Measurements from ENCODE around the gene ZNF599.
"Not testable (repeated sequence)": the region's sequence is repeated elsewhere in the genome, so short reads cannot be mapped to it uniquely, and the experiment has no call there.

Gene ZNF599

GRCh38 chr19:34804115-34804514, 31.1 kb upstream of the ZNF599 start:
- no peak for DNase-seq
- no peak for TF ChIP-seq CTCF (IDR thresholded peaks at IDR 0.05; ENCODE audit: low read depth, low read length)
- peaks cover 8% of the 10 kb centered on the region for H3K9me3 ChIP-seq (ENCODE audit: severe bottlenecking)
- H3K27ac ChIP-seq: no peak overlapping the region
- no peaks in the 10 kb centered on the region for H3K27me3 ChIP-seq (ENCODE audit: insufficient read depth, low read depth, severe bottlenecking)
- H3K36me3 ChIP-seq: no peaks in the 10 kb centered on the region
- no peak overlapping the region for H3K4me3 ChIP-seq (ENCODE audit: low read depth, low read length)

GRCh38 chr19:34796953-34797352, 23.9 kb upstream of the ZNF599 start:
- DNase-seq; H3K27ac ChIP-seq; H3K9me3 ChIP-seq (ENCODE audit: severe bottlenecking): not testable (repeated sequence)

GRCh38 chr19:34794066-34794960, 21.3 kb upstream of the ZNF599 start:
- TF ChIP-seq CTCF (IDR thresholded peaks at IDR 0.05; ENCODE audit: low read depth, low read length): no peak
- no peak overlapping the region for H3K27ac ChIP-seq
- no peaks in the 10 kb centered on the region for H3K36me3 ChIP-seq
- no peaks in the 10 kb centered on the region for H3K27me3 ChIP-seq (ENCODE audit: insufficient read depth, low read depth, severe bottlenecking)
- H3K9me3 ChIP-seq (ENCODE audit: severe bottlenecking): no peaks in the 10 kb centered on the region
- no peak for DNase-seq
- H3K4me3 ChIP-seq (ENCODE audit: low read depth, low read length): no peak overlapping the region

More at GRCh38 chr19:34796953-34797352, 23.9 kb upstream of the ZNF599 start:
- not testable (repeated sequence) for H3K27me3 ChIP-seq (ENCODE audit: insufficient read depth, low read depth, severe bottlenecking); H3K4me3 ChIP-seq (ENCODE audit: low read depth, low read length); H3K36me3 ChIP-seq

GRCh38 chr19:34793565-34793964, 20.6 kb upstream of the ZNF599 start:
- H3K9me3 ChIP-seq (ENCODE audit: severe bottlenecking): no peaks in the 10 kb centered on the region
- H3K27ac ChIP-seq: no peak overlapping the region
- H3K4me3 ChIP-seq (ENCODE audit: low read depth, low read length): no peak overlapping the region
- H3K27me3 ChIP-seq (ENCODE audit: insufficient read depth, low read depth, severe bottlenecking): peaks cover 2% of the 10 kb centered on the region
- DNase-seq: no peak
- TF ChIP-seq CTCF (IDR thresholded peaks at IDR 0.05; ENCODE audit: low read depth, low read length): no peak
- no peaks in the 10 kb centered on the region for H3K36me3 ChIP-seq

GRCh38 chr19:34788074-34788473, 15.1 kb upstream of the ZNF599 start:
- DNase-seq: no peak
- H3K27me3 ChIP-seq (ENCODE audit: insufficient read depth, low read depth, severe bottlenecking): peaks cover 21% of the 10 kb centered on the region
- H3K36me3 ChIP-seq: no peaks in the 10 kb centered on the region
- peaks cover 5% of the 10 kb centered on the region for H3K9me3 ChIP-seq (ENCODE audit: severe bottlenecking)
- no peak overlapping the region for H3K4me3 ChIP-seq (ENCODE audit: low read depth, low read length)
- TF ChIP-seq CTCF (IDR thresholded peaks at IDR 0.05; ENCODE audit: low read depth, low read length): no peak
- H3K27ac ChIP-seq: no peak overlapping the region

- Histone ChIP-seq H3K36me3 (no peaks in the 10 kb centered on the region), H3K27ac (no peak overlapping the region), H3K4me3 (ENCODE audit: low read depth, low read length) (no peak overlapping the region), H3K27me3 (ENCODE audit: insufficient read depth, low read depth, severe bottlenecking) (peaks cover 21% of the 10 kb centered on the region), H3K9me3 (ENCODE audit: severe bottlenecking) (peaks cover 5% of the 10 kb centered on the region)
- no peak for DNase-seq
- no peak for TF ChIP-seq CTCF (IDR thresholded peaks at IDR 0.05; ENCODE audit: low read depth, low read length)
Measured at GRCh38 chr19:34787059-34787824, 14.2 kb upstream of the ZNF599 start.
